ENCODE data around the gene CD164L2. TPM values are rescaled to one million over a fixed set of nuclear protein-coding genes. Genes with fewer than 3 reads are reported as not detected.
A peak's percentile ranks its signal among the peaks of the same experiment; 100 is the strongest.

Gene CD164L2
- total RNA-seq, 4 donors from 2014 or later = not detected

GRCh38 chr1:27418326-27419185 is 35.4 kb upstream of the CD164L2 start:
- Histone ChIP-seq H3K4me3 (no peak overlapping the region), H3K9me3 (no peaks in the 10 kb centered on the region), H3K27ac (peak overlapping the region; percentile 76 to 87 (median 82)), H3K27me3 (no peaks in the 10 kb centered on the region), H3K36me3 (peaks cover 0 to 40% (median 14%) of the 10 kb centered on the region in 4 donors), H3K4me1 (peaks cover 22 to 43% (median 30%) of the 10 kb centered on the region in 4 donors)
- peak; percentile 64 for DNase-seq
- 48% methylated on average over 10 to 14 of the region's 14 CpGs for WGBS, 2 donors (ENCODE audit: low coverage in 1 of 2)
- in situ Hi-C loops (cut with MboI; ENCODE audit: low pct_ligation_motif_present in 1 of 4, low pct_unique_long_range_greater_than_20kb in 1 of 4, low sequenced_read_pairs in 3 of 4) (loop anchor here in 2 of 4 donors (10.0 kb wide), 1 partner anchor 186 kb away; the partner anchor contains the start of gene AHDC1 (in 2 of the 2)), intact Hi-C loops (cut with DNase I; ENCODE audit: low total_unique reads) (loop anchor here (5.0 kb wide), 1 partner anchor 74 kb away; the partner anchor contains the start of gene WASF2)
- no peak for TF ChIP-seq CTCF (IDR thresholded peaks at IDR 0.05)
- TF ChIP-seq POLR2AphosphoS5 (IDR thresholded peaks at IDR 0.05) = peak; percentile 28 to 65 (median 64)
- no peak for TF ChIP-seq POLR2A (IDR thresholded peaks at IDR 0.05)

GRCh38 chr1:27417713-27418112 is 34.6 kb upstream of the CD164L2 start:
- Histone ChIP-seq H3K36me3 (peaks cover 0 to 49% (median 18%) of the 10 kb centered on the region in 4 donors), H3K27me3 (no peaks in the 10 kb centered on the region), H3K4me1 (peaks cover 22 to 42% (median 30%) of the 10 kb centered on the region in 4 donors), H3K9me3 (no peaks in the 10 kb centered on the region), H3K4me3 (no peak overlapping the region), H3K27ac (peak overlapping the region; percentile 76 to 87 (median 82))
- in situ Hi-C loops (cut with MboI; ENCODE audit: low pct_ligation_motif_present in 1 of 4, low pct_unique_long_range_greater_than_20kb in 1 of 4, low sequenced_read_pairs in 3 of 4) = loop anchor here in 2 of 4 donors (10.0 kb wide), 1 partner anchor 187 kb away; the partner anchor contains the start of gene AHDC1 (in 2 of the 2)
- intact Hi-C loops (cut with DNase I; ENCODE audit: low total_unique reads) = loop anchor here (5.0 kb wide), 1 partner anchor 75 kb away; the partner anchor contains the start of gene WASF2
- 83 to 85% methylated on average over 2 to 3 of the region's 3 CpGs for WGBS, 2 donors (ENCODE audit: low coverage in 1 of 2)
- TF ChIP-seq EP300 (IDR thresholded peaks at IDR 0.05; ENCODE audit: low read depth) = no peak
- TF ChIP-seq CTCF (IDR thresholded peaks at IDR 0.05) = no peak
- no peak for TF ChIP-seq POLR2A (IDR thresholded peaks at IDR 0.05)
- DNase-seq = no peak

- DNase-seq = peak; percentile 49
These were observed 33.4 kb upstream of the CD164L2 start for GRCh38 chr1:27416387-27417111.

More at GRCh38 chr1:27416387-27417111, 33.4 kb upstream of the CD164L2 start:
- no peaks in the 10 kb centered on the region for H3K9me3 ChIP-seq
- H3K36me3 ChIP-seq = peaks cover 0 to 60% (median 24%) of the 10 kb centered on the region in 4 donors
- H3K27me3 ChIP-seq = no peaks in the 10 kb centered on the region
- H3K27ac ChIP-seq = peak overlapping the region; percentile 76 to 87 (median 82)
- H3K4me3 ChIP-seq = no peak overlapping the region
- 68 to 100% methylated on average over 1 to 3 of the region's 3 CpGs for WGBS, 2 donors (ENCODE audit: low coverage in 1 of 2)
- TF ChIP-seq CTCF (IDR thresholded peaks at IDR 0.05) (peak; percentile 57 to 69 (median 60)), POLR2AphosphoS5 (IDR thresholded peaks at IDR 0.05) (peak in 1 of 3 donors; percentile 18), EP300 (IDR thresholded peaks at IDR 0.05; ENCODE audit: low read depth) (no peak)
- in situ Hi-C loops (cut with MboI; ENCODE audit: low pct_ligation_motif_present in 1 of 4, low pct_unique_long_range_greater_than_20kb in 1 of 4, low sequenced_read_pairs in 3 of 4) (loop anchor here in 2 of 4 donors (10.0 kb wide), 1 partner anchor 188 kb away; the partner anchor contains the start of gene AHDC1 (in 2 of the 2)), intact Hi-C loops (cut with DNase I; ENCODE audit: low total_unique reads) (loop anchor here (5.0 kb wide), 1 partner anchor 76 kb away; the partner anchor contains the start of gene WASF2)
- H3K4me1 ChIP-seq = peaks cover 22 to 38% (median 29%) of the 10 kb centered on the region in 4 donors

All from transverse colon (tissue), 4 donors.